ENCODE results near the gene HS2ST1. TPM values are rescaled to one million over a fixed set of nuclear protein-coding genes. Genes with fewer than 3 reads are reported as not detected.

HS2ST1 gene
- total RNA-seq, 1 donor from 2014 or later: 19.0 TPM

- no peak overlapping the region for H3K4me3 ChIP-seq
- DNase-seq (no peak), ATAC-seq (no peak)
- peaks cover 5% of the 10 kb centered on the region for H3K4me1 ChIP-seq
- no peak overlapping the region for H3K27ac ChIP-seq
- intact Hi-C loops (cut with DNase I): no loop called here
- H3K9me3 ChIP-seq: peaks cover 5% of the 10 kb centered on the region
- no peaks in the 10 kb centered on the region for H3K27me3 ChIP-seq (ENCODE audit: low read depth)
- H3K36me3 ChIP-seq: no peaks in the 10 kb centered on the region
- TF ChIP-seq CTCF (IDR thresholded peaks at IDR 0.05): no peak
Observed at GRCh38 chr1:86925742-86926141, 11.3 kb downstream of the HS2ST1 start.

GRCh38 chr1:86926883-86927282, 12.4 kb downstream of the HS2ST1 start:
- intact Hi-C loops (cut with DNase I): no loop called here
- Histone ChIP-seq H3K36me3 (no peaks in the 10 kb centered on the region), H3K4me1 (peaks cover 5% of the 10 kb centered on the region), H3K27me3 (ENCODE audit: low read depth) (no peaks in the 10 kb centered on the region), H3K9me3 (peaks cover 5% of the 10 kb centered on the region), H3K27ac (no peak overlapping the region), H3K4me3 (no peak overlapping the region)
- no peak for TF ChIP-seq CTCF (IDR thresholded peaks at IDR 0.05)
- DNase-seq: no peak
- ATAC-seq: no peak

- no peak for DNase-seq
- ATAC-seq: no peak
- no peak overlapping the region for H3K27ac ChIP-seq
- H3K9me3 ChIP-seq: no peaks in the 10 kb centered on the region
- H3K36me3 ChIP-seq: no peaks in the 10 kb centered on the region
- intact Hi-C loops (cut with DNase I): no loop called here
- no peaks in the 10 kb centered on the region for H3K27me3 ChIP-seq (ENCODE audit: low read depth)
- no peak overlapping the region for H3K4me3 ChIP-seq
- TF ChIP-seq CTCF (IDR thresholded peaks at IDR 0.05): no peak
- H3K4me1 ChIP-seq: peaks cover 5% of the 10 kb centered on the region
Observed at GRCh38 chr1:86928819-86929218, 14.4 kb downstream of the HS2ST1 start.

- Histone ChIP-seq H3K4me3 (no peak overlapping the region), H3K4me1 (no peaks in the 10 kb centered on the region), H3K27ac (no peak overlapping the region), H3K27me3 (ENCODE audit: low read depth) (no peaks in the 10 kb centered on the region), H3K36me3 (no peaks in the 10 kb centered on the region), H3K9me3 (no peaks in the 10 kb centered on the region)
- ATAC-seq (no peak), DNase-seq (no peak)
- TF ChIP-seq CTCF (IDR thresholded peaks at IDR 0.05): no peak
- intact Hi-C loops (cut with DNase I): no loop called here
Observed at GRCh38 chr1:86933051-86933450, 18.6 kb downstream of the HS2ST1 start.

GRCh38 chr1:86933562-86934377, 19.3 kb downstream of the HS2ST1 start:
- intact Hi-C loops (cut with DNase I): no loop called here
- H3K27ac ChIP-seq: no peak overlapping the region
- no peaks in the 10 kb centered on the region for H3K9me3 ChIP-seq
- H3K4me3 ChIP-seq: no peak overlapping the region
- TF ChIP-seq CTCF (IDR thresholded peaks at IDR 0.05): no peak
- H3K27me3 ChIP-seq (ENCODE audit: low read depth): no peaks in the 10 kb centered on the region
- H3K36me3 ChIP-seq: no peaks in the 10 kb centered on the region
- DNase-seq (no peak), ATAC-seq (no peak)
- H3K4me1 ChIP-seq: no peaks in the 10 kb centered on the region
